NCI-H2196 (cell line): Measurements from ENCODE around the gene CDH5.

Experiments
- DNase-seq: peaks from one replicate; lab custom pipeline; 2025; ENCODE audit not compliant: unreplicated experiment; lab: John Stamatoyannopoulos, UW

CDH5 gene

DNA sequence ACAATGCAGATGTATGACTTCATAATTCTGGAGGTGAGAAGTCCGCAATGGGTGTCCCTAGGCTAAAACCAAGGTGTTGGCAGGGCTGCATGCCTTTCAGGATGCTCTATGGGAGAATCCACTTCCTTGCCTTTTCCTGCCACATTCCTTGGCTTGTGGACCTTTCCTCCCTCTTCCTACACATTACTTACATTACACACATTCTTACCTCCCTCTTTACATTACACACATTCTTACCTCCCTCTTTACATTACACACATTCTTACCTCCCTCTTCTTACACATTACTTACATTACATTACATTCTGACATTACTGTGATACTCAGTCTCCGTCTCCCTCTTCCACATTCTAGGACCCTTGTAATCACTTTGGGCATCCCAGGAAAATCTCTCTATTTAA, 14.2 kb upstream of the CDH5 start:
- DNase-seq = no peak

DNA sequence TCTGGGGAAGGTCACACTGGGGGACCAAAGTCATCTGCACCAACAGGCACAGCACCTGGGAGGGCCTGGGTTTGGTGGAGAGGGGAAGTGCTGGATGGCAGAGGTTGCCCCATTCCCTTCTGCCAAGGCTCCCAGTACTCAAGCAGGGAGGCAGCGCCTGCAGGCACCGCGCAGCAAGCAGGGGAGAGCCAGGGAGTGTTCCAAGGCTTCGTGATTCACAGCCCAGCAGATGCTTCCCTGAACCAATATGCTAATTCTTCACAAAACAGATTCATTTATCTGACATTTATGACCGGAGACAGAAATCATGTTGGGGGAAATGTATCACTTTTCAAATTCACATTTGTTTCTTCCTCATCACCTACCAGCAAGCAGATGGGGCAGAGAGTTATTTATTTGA, 13.4 kb upstream of the CDH5 start:
- no peak for DNase-seq

DNA sequence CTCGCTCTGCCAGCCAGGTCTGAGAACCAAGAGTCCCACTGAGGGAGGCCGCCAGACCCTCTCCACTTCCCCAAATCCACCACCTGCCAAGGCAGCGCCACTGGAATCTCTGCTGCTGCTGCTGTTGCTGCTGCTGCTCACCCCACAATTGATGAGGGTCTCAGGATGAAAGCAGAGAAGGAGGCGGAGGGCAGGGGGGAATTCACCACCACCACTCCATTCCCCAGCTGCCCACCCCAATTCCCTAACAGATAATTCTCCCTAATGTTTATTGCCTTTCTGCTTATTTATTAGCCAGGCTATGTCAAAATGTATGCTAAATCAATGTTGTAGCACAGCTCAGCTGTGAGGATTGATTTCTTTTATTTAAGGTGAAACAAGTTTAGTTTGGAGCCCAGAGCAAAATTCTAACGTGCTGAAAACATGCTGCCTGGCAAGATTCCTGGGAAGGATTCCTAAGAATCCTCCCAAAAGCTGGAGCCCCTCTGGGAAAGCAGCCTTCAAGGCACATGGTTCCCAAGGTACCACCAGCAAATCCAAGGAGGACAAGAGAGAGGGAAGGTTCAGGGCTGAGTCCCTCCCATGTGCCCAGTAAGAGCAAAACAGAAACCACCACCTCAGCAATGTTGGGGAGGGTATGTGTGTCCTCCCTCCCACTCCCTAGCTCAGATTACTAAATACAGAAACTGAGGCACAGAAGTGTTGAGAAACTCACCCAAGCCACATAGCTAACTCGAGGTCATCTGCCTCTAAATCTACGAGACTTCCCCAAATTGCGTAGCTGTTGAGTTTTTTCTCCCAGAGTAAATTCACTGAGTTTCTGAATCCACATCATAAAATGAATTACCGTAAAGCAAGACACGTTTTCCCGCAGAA, 12.2 kb upstream of the CDH5 start:
- no peak for DNase-seq

DNA sequence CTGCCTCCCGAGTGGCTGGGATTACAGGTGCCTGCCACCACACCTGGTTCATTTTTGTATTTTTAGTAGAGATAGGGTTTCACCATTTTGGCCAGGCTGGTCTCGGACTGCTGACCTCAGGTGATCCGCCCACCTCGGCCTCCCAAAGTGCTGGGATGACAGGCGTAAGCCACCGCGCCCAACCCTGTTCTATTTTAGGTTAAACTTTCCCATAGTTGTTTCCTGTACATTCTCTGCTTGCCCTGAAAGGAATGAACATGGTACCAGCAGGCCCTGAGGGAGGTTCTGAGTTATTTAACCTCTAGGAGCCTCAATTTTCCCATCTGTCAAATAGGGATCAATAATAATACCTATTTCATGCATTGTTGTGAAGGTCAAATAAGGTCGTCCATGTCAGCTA, 11.0 kb upstream of the CDH5 start:
- no peak for DNase-seq

DNA sequence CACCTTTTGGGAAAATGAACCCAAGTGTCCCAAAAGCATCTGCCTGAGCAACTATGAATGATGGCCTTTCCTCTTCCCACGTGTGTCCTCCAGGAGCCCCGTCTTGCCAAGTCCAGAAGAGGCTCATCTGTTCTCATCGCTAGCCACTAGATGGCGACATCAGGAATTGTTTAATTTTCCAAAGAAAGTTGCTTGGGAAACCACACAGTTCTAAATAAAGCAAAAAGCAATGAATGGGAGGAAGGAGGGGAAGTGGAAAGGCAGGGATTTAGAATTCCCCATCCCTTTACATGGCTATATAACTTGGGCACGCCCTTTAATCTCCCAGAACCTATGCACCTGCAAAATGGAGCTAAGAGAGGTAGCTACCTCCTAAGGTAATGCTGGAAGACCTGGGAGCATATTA, 9.0 kb upstream of the CDH5 start:
- DNase-seq = peak; percentile 64

DNA sequence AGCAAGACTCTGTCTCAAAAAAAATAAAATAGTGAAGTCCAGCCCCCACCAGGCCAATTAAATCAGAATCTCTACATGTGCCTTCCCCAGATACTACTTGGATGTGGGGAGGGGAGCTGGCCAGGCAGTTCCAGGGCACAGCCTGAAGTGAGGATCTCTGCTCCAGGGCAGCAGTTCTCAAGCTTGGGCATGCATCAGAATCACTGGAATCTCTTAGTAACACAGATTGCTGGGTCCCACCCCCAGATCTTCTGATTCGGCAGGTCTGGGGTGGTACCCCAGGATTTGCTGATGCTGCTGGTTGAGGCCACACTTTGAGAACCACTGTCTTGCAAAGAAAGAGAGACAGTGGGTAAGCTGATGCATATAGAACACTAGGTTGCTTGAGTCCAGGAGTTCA, 8.3 kb upstream of the CDH5 start:
- no peak for DNase-seq

DNA sequence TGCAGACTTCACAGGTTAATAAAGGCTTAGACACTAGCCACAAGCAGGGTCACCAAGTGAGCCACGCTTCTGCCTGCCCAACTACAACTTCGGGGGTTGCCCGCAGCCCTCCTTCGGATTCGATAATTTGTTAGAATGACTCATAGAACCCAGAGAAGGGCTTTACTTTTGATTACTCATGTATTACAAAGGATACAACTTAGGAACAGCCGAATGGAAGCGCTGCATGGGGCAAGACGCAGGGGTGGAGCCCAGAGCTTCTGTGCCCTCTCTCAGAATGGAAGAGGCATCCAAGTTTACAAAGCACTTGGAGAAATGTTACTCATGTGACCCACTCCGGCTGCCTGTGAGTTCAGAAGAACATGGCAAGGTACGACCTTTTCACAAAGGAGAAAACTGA, 7.5 kb upstream of the CDH5 start:
- no peak for DNase-seq

DNA sequence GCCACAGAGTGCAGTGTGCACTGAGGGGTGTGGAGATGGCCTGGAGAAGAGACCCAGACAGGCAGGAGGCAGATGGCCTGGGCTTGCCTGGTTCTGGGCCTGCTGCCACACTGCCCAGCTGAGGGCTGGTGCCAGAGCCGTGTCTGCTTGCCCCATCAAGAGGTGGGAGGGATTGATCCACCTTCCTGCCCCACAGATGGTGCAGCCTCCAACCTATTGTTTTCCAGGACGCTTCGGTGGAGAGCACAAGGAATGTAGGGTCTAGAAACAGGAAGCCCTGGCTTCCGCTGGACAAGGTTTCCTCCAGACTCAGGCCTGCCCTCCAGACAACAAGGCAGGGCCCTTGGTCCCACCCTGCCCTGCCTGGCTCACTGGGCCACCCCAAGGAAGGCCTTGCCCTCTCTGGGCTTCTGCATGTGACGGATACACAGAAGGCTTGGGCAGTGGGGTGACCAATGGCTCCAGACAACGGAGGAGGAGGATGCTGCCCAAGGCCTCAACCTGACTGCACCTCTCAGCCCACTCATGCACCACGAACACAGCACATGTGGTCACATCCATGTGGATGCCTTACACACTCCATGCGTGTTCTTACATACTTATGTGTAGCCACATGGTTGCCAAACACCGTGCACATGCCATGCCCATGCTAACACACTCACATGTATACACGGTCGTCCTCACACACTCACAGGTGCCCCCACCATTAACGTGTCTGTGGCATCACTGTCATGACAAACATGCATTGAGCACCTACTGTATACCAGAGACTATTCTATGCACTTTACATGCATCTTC, 6.5 kb upstream of the CDH5 start:
- DNase-seq = peak; percentile 32

DNA sequence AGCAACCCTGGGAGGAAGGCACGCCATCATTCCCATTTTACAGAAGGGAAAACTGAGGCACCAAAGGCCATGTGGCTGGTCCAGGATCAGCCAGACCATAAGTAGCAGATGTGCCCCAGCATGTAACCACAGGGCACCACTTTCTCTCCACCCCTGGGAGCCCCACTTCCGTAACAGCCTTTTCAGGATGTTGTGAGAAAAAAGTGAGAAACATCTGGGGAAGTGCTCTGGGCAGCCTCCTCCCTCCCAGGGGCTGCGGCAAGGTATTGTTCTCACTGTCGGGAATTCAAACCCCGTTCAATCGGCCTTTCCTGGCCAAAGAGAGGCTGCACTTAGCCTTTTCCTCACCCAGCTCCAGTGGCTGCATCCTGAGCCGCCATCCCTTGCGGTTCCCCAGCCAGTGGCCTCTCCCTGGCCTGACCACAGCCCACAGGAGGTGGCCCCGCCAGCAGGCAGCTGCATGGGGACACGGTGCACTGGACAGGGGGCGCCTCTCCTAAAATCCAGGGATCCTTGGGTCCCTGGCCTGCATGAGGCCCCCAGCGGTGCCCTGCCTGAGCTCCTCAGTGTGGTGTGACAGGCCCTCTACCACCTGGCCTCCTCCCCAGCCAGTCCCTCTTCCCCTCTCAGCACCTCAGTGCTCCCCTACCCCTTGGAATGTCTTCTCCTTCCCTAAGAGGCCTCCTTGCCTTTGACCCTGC, 5.7 kb upstream of the CDH5 start:
- DNase-seq = no peak

DNA sequence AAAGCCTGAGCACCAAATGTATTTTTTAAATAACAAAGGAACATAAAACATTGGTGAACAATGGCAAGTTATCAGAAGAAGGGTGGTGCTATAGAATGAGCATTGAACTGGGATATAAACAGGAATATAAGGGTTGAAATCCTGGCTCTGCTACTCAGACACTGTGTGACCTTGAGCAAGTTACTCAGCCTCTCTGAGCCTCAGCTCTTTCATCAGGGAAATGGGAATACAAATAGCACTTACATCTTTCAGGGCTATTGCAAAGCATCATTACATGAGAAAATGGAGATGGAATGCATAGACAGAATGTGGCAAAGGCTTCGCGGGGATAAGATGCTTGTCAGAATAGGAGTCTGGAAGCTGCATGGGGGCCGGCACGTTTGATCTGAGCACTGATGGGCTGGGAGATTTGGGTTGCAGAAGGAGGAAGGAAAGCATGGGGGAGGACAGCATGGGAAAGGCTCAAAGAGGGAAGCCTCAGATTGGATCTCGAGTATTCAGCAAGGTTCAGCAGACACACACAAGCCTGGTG, 4.8 kb upstream of the CDH5 start:
- no peak for DNase-seq

DNA sequence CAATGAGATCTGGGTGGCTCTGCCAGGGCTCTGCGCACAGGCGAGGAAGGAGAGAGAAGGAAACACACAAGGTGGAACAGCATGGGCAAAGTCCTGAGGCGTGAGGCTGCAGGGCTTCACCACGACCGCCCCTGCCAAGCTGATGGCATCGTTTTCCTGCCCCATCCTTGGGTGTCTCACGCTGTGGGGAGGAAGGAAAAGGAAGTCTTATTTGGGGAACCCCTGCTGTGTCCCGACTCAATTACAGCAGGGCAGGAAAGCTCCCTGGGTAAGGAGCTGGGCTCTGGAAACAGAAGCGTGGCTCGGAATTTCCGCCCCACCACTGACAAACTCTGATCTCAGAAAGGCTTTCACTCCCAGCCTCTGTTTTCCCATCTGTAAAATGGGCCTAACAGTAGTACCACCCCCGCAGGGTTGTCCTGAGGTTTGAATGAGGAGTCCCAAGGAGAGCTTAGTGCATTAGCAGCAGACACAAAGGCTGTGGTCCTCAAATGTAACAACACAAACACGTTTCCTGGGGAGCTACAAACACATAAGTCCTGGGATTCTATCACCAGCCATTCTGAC, 3.2 kb upstream of the CDH5 start:
- no peak for DNase-seq

DNA sequence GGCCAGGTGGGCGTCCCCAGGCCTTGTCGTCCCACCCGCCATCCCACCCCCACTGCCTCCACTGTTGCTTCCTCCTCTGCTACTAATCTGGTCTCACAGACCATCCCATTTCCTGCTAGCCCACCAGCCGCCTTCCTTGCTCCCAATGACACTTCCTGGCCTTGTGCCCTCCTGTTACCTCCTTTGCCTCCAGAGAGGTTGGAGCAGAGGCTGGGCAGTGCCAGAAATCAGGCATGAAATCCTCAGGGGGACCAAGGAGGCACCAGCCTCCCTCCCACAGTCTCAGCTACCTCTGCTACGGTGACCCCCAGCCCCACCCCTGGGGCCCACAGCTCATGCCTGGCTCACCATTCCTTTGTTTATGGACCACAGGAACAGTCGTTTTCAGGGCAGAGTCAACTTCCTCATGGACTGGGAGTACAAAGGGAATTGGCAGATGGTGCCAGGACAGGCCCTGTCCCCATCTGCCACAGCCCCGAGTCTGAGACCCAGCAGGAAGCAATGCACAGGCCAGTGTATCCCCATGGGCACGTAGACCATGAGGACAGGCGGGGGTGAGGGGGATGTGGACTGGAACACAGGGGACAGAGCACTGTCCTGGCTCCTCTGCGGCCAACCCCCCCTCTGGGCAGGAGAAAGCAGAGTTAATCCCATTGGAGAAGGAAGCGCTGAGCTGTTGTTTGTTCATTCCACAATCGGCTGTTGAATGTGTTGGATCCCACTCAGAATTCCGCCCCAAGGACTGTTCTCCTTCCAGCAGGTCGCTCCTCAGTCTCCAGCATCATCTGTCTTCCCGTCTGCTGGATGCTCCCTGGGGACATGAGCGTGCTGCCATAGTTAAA, 2.2 kb upstream of the CDH5 start:
- DNase-seq = no peak

DNA sequence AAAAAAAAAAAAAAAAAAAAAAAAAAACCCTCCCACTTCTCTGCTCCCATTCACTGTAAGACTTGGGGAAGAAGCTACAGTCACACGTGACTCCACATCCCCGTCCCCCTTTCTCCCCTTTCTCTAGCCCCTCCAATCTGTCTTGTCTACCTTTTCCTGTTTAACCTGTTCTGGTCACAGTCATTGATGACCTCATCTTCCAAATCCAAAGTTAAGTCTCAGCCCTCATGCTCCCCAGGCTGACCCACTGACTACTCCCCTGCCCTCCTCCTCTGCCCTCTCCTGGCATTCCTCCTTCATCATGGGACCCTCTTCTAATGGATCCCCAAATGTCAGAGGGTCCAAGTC, 1.6 kb upstream of the CDH5 start:
- no peak for DNase-seq

DNA sequence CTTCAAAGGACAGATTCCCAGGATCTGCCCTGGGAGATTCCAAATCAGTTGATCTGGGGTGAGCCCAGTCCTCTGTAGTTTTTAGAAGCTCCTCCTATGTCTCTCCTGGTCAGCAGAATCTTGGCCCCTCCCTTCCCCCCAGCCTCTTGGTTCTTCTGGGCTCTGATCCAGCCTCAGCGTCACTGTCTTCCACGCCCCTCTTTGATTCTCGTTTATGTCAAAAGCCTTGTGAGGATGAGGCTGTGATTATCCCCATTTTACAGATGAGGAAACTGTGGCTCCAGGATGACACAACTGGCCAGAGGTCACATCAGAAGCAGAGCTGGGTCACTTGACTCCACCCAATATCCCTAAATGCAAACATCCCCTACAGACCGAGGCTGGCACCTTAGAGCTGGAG, 840 bp upstream of the CDH5 start:
- no peak for DNase-seq

DNA sequence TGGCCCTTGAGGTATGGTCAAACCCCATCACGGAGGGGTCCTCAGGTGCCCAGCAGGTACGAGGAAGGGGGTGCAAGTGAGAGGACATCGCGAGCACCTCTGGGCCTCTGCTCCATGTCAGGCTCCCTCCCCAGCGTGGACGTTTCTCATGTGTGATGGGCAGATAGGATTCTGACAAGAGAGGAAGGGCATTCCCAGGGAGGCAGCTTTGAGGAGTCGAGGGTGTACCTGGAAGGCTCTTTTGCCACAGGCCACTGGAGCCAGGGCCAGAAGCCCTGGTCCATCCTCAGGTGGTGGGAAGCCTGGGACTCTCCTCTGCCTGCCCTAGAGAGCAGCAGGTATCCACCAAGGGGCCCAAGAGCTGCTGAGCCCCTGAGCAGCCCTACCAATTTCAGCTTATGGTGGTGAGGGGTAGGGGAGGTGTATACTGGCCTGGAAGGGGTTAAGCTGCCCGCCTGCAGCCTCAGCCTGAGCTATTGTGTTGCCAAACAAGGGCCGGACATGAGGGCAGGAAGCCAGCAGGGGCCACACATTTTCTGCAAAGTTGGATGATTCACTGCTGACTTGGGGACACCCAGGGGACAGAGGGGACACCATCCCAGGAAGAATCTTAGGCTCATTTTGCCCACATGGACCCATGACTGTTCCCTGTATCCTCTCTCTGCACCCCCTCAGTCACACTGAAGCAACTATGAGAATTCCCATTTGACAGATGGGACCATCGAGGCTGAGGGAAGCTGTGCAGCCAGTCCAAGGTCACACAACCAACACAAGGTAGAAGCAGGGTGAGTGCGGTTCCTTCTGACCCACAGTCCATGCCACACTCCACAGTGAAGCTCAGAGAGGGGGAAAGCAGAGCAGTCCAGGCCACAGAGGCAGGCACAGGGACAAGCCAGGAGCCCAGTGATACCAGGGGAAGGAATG, 1.7 kb downstream of the CDH5 start:
- no peak for DNase-seq

DNA sequence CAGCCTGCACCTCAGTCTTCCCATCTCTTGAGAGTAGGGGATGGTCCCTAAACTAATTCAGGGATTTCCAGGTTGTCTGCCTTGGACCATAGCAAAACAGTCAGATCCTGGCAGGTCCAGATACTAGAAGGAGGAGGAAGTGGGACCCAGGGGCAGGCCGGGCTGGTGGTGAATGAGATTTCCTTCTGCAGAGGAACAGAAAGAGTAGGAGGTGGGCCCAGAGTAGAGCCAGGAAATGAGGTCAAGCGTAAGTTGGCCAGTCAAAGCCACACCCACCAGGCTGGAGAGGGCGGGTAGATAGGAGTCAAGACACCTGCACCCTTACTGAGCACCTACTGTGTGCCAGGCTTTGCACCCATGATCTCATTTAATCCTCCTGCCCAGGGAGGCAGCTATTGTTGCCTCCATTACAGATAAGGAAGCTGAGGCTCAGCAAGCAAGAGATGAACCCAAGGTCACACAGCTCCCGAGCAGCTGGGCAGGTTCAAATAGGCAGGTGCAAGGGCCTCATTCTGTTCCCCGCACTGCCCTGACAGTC, 2.6 kb downstream of the CDH5 start:
- no peak for DNase-seq

DNA sequence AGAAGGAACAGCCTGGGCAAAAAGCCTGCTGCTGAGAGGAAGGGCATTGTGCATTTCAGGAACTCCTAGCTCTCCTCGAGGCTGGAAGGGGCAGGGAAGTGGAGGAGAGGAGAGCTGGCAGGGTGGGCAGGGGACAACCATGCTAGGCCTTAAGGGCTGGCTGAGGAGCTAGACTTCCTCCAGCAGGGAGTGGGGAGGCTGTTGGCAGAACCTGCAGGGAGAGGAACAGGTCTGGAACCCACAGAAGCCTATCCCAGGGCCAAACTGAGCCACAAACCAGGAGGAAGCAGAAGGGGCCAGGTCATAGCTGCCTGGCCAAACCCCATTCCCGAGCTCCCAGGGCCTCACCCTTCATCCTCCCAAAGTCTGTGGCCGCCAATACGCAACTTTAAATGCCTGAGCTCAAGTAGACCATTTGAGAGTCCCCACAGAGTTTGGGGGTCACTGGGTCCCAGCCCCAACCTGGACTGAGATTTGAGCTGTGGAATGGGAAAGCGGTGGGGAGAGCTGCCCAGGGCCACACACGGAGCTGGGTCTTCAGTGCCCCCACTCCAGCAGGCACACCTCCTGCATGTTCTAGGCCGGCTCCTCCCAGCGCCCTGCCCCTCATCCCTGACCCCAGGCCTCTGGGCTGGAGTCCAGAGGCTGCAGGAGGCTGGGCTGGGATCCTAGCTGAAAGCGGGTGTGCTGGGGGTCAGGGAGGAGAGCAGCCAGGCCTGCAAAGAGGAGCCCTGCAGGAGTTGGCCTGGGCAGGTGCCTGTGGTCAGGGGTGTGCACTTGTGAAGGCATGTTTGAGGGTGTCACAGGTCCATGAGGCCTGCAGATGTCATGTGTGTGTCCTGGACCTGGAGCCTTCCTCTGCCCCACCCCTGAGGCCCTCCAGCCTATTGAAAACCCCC, 4.5 kb downstream of the CDH5 start:
- no peak for DNase-seq
